ENCODE measurements around the gene PTPRD.
"Not testable (repeated sequence)": the region's sequence is repeated elsewhere in the genome, so short reads cannot be mapped to it uniquely, and the experiment has no call there.

PTPRD gene

DNA sequence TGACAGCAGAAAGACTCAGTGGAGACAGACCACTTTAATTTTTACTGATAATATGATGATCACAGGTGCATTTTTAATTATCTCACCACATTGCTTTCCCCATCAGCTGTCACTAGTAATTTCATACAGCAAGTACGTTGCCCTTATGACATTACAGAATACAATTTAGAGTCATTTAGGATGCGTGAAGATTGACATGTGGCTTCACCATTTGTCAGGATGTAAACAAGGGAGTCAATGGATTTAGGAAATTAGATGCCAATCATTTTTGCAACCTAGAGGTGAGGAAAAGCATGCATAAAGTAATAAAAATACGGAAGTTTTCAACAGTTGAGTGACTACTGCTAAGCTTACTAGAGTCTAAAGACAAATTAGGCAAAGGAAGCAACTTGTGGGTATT is 1129.6 kb downstream of the PTPRD start:
- H3K4me3 ChIP-seq: no peak overlapping the region
- H3K27ac ChIP-seq: no peak overlapping the region

DNA sequence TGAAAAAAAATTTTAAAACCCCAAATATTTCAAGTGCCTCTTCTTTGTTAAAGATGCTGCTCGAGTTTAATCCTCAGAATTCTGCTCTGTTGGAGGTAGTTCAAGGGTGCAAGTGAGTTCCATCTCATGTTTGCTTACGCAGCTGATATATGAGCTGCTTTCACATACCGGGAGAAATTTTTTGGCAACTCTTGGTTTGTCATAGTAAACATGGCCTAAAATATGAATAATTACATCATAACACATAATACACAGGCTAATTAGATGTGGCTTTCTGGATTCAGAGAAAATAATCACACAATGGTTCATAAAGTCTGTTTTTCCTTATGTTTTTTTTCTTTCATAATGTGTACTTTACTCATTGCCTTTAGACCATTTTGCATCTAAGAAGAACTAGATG is 1134.1 kb downstream of the PTPRD start:
- Histone ChIP-seq H3K27ac (no peak overlapping the region), H3K4me3 (no peak overlapping the region)

DNA sequence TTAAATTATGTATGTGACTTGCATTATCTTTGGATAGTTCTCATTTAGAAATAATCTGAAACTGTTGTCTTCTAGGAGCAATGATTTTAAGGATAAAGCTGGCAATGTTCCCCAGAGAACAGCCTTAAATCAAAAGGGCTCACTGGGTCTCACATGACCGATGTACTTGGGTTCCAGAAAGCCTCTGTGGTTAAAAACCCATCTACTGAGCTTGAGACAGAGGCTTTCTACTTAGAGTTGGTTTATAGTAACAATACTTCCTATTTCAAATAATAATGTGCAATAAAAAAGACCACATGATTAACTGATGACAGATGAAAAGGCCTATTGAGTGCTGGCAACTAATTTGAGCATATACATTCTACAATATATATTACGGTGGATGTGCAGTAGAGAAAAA is 1143.5 kb downstream of the PTPRD start:
- H3K27ac ChIP-seq: no peak overlapping the region

DNA sequence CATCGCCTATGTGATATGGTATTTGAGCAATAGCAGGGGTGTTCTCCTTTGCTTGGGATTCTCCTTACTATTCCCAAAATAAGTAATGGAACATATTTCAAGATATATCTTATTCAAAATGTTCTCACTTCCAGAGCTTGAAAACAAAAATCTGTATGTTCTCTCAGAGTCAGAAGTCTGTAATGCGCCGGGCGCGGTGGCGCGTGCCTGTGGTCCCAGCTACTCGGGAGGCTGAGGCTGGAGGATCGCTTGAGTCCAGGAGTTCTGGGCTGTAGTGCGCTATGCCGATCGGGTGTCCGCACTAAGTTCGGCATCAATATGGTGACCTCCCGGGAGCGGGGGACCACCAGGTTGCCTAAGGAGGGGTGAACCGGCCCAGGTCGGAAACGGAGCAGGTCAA is 1170.9 kb downstream of the PTPRD start:
- not testable (repeated sequence) for H3K4me3 ChIP-seq, H3K27ac ChIP-seq

More for the DNA sequence above, 1143.5 kb downstream of the PTPRD start:
- H3K4me3 ChIP-seq: no peak overlapping the region

DNA sequence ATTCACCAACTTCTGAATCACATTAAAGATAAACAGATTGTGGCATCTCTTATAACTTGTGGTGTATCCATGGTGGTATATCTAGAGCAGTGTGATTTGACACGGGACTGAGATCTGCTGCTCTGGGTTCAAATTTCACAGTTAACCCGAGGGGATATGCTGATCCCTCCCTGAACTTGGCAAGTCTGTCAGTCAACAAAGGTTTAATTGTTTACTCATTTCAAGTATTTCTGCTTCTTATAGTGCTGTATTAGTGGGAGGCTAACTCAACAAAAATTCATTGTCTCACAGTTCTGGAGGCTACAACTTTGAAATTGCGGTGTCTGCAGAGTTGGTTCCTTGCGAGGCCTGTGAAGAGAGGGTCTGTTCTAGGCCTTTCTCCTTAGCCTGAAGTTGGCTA is 1175.2 kb downstream of the PTPRD start:
- Histone ChIP-seq H3K27ac (no peak overlapping the region), H3K4me3 (no peak overlapping the region)

DNA sequence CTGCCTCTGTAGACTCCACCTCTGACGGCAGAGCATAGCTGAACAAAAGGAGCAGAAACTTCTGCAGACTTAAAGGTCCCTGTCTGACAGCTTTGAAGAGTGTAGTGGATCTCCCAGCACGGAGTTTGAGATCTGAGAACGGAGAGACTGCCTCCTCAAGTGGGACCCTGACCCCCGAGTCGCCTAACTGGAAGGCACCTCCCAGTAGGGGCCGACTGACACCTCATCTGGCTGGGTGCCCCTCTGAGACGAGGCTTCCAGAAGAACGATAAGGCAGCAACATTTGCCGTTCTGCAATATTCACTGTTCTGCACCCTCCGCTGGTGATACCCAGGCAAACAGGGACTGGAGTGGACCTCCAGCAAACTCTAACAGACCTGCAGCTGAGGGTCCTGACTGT is 1186.3 kb downstream of the PTPRD start:
- H3K4me3 ChIP-seq, H3K27ac ChIP-seq: not testable (repeated sequence)

DNA sequence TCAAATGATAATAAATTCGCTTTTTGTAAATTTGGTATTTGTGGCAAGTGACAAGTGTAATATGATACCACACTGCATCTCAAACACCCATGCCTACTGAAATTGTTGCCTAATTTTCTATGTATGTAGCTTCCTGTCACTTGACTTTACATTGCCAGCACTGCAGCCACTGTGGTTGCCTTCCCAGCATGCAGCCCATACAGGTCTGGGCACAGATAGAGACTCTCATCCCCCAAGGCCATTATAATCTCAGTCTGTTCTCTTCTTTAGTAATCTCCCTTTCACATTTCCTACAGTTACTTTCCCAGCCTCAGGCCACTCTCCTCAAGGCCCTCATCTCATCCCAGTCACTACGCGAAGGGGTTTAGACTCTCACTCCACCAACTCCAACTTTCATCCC is 1200.6 kb downstream of the PTPRD start:
- H3K4me3 ChIP-seq: no peak overlapping the region
- H3K27ac ChIP-seq: no peak overlapping the region

DNA sequence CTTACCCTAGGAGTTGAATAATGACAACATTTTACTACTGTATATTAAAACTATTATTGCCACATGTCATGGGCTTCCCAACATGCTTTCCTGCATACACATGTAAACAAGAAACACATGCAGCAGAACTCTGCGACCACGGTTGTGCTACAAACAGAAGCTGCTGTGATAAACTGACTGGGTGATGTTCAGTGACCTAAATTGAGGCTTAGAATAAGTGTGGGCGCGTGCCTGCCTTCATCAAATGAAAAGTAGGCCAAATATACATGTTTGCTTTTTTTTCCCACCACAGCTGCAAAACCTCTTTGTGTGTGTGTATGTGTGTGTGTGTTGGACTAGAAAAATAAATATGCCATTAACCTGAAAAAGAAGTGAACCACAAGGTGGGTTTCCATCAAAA is 1202.1 kb downstream of the PTPRD start:
- no peak overlapping the region for H3K27ac ChIP-seq
- no peak overlapping the region for H3K4me3 ChIP-seq

DNA sequence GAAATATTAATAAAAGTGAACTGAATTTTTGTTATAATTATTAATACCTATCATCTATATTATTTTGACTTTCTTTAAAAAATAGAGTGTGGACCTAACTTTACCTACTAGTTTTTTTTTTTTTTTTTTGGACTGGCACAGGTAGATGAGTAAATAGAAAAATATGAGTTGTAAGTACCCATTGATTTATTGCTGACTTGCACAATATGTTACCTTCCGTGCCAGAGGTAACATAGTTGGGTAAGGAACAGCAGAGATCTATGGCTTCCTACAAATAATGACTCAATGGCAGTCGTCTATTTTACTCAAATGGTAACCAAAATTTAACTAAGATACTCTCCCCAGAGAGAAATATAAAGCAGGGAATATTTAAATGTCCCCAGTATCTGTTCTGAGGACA is 1212.8 kb downstream of the PTPRD start:
- H3K4me3 ChIP-seq: no peak overlapping the region

DNA sequence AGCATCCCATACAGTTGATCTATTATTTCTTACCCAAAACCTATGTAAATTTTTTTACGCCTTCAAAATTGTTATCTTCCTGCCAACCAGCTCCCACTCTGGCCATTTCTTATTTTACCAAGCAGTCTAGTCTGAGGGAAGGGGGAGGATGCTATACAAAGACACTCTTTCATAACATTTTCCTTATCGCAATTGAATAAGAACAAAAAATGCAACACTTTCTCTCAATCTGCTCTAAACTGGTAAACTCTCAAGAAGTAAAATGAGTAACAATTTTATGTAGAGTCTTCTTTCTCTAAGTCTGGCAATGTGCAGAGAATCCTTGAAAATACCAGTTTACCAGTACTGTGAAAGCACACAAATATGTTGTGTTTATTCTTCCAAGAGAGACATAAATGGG is 1216.3 kb downstream of the PTPRD start:
- Histone ChIP-seq H3K27ac (no peak overlapping the region), H3K4me3 (no peak overlapping the region)

More for the DNA sequence above, 1212.8 kb downstream of the PTPRD start:
- H3K27ac ChIP-seq: no peak overlapping the region

DNA sequence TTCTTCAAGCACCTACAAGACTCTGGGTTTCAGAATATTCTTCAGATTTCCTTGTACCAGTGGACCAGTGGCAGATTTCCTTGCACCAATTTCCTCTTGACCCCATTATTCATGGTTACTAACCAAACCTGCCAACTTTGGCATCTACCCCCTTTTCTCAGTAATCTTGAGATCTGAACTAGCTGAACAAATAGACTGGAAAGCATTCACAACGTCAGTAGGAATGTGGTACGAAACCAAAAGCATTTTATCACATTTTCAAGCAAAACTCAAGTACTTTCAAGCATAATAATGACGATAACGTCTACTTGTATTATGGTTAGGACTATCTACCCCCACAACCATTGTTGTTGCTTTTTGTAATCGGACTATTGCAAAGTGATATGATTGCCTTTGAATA is 1217.3 kb downstream of the PTPRD start:
- H3K27ac ChIP-seq: no peak overlapping the region
- H3K4me3 ChIP-seq: no peak overlapping the region

DNA sequence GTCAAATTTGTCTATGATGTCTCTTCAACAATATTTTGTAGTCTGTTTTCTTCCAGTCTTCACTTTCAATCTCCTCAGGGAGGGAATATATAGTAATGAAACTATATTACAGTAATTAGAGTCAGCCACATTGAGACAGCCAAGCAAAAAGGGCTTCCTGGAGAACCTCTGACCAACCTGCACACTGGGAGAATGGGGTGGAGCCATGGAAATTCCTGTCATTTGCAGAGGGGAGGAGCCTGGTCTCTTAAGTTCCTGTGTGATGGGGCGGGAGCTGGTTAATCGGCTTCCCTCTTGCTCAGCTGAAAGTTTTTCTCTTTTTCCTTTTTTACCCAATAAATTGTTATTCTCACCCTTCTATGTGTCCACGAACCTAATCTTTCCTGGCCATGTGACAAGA is 1220.0 kb downstream of the PTPRD start:
- Histone ChIP-seq H3K27ac (no peak overlapping the region), H3K4me3 (no peak overlapping the region)

DNA sequence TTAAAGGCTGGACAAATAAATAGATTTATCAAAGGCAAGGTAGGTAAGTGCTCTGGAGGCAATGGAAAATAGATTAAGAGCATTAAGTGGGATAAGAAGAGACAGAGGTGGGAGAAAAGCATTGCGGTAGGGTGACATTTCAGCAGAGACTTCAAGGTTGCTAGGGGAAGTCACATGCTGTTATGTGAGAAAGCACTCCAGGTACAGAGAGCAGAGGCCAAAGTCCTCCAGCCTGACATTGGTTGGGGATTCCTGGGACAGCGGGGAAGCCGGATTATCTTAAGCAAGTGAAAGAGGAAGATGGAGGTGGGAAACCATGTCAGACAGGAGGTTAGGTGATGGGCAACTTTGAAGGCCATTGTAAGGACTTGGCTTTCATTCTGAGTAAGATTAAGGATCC is 1222.9 kb downstream of the PTPRD start:
- no peak overlapping the region for H3K27ac ChIP-seq
- no peak overlapping the region for H3K4me3 ChIP-seq

DNA sequence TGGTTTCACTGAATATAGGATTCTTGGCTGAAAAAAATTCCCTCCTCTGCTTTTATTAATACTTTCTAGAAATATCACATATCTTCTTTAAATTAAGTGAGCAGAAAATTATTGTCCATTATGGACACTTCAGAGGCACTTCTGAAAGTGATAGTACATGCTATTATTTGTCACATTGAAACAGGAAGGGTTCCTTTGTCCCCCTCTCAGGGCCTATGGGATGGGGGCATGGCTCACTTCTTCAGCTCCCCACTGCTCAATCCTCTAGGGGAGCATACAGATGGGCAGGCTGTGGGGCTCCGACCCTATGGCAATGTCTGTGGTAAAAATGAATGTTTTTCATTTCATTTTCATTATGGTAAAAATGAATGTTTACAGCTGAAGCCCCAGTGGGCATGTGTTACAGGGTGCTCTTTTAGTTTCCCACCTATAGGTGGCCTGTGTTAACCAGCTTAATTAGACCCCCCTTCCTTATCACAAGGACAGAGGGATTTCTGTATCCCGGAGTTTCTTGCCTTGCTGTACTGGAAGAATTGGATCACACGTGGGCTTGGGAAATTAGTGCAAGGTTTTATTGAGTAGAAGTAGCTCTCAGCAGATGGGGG is 1225.2 kb downstream of the PTPRD start:
- H3K27ac ChIP-seq: no peak overlapping the region
- no peak overlapping the region for H3K4me3 ChIP-seq

DNA sequence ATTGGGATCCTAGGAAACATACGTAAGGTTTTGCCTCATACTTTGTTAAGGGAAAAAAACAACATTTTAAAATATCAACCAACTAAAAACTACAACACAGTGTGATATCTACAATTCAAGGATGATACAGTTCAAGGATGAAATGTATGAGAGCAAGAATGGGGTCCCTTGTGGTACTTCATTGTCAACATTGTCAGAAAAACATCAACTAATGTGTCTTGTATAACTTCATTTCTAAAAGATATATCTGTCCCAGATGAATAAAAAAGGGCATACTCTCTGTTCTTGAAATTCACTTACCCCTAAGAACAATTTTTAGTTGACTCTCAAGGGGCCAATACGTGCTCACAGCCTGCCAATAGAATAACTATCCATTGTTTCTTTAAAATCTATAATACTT is 1250.5 kb downstream of the PTPRD start:
- no peak overlapping the region for H3K27ac ChIP-seq
- no peak overlapping the region for H3K4me3 ChIP-seq

DNA sequence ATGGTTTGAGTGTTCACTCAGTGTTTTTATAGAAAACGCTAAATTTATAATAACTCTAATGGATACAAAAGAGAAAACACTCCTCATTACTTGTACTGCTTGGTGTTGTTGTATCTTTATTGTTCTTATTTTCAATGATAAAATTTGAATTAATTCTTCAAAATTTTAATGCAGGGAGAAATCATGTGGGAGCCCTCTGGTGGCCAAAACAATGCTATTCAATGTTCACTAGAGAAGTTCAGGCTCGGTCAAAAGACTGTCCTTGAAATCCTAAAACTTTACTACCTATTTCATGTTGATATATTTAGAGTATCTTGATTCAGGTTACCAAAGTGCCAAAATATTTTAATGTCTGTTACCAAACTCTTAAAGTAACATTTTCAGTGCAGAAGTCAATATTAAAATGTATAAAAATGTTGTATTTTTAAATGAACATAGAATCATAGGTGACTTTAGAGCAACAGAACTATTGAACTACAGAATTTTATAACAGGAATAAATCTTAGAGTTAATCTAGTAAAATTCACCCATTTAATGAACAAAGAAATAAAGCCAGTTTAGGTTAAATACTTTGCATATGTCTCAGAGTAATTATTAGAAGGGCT is 1259.8 kb downstream of the PTPRD start:
- Histone ChIP-seq H3K4me3 (no peak overlapping the region), H3K27ac (no peak overlapping the region)

DNA sequence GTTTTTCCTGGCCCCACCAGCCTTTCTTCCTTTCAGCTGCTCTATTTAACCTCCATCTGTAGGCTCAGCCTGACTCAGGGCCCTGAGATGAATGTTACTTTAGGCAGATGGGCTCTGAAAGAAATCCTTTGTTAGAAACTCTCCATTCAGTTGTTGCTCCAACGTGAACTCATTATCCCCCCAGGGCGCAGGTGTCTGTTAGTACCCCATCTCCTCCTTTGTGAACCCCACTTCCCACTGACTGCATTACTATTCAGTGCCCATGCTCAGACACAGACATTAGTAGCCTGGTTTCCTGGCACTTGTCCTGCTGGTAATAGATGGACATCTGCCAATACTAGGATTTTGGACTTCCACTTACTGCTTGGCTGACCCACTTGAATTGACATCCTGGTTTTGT is 1271.6 kb downstream of the PTPRD start:
- Histone ChIP-seq H3K27ac (no peak overlapping the region), H3K4me3 (no peak overlapping the region)

DNA sequence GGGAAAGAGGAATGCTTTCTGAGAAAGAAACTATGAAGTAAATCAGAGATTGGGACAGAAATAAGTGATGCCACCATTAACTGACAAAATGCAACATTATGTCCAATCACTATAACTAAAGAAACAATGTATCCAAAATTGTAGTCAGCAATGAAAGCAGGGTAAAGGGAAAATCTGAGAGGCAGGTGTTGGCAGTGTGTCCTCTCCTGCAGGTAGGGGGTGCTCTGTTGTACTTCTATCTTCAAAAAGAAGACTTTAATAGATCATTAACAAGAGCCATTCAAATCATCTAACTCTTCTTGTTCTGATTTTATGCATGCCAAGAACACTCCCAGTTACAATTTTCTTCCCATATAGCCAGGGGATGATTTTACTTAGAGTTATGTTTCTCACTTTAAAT is 1275.7 kb downstream of the PTPRD start:
- H3K27ac ChIP-seq: no peak overlapping the region
- no peak overlapping the region for H3K4me3 ChIP-seq

DNA sequence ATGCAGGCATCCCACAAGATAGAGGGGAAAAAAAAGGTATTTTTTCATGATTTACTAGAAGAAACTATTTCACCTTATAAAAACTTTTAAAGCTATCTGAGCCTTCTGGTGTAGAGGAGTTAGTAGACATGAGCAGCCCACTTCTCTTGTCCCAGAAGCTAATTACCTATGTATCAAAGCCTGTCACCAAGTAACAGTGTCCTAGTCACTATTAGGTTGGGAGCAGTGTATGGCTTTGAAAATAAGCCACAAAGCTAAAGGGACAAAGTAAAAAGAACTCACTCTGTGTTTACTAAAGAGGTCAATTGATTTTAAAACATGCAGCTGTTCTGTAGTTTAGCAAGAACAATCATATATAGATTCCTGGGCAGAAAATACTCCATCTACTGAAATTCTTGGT is 1286.1 kb downstream of the PTPRD start:
- no peak overlapping the region for H3K27ac ChIP-seq

DNA sequence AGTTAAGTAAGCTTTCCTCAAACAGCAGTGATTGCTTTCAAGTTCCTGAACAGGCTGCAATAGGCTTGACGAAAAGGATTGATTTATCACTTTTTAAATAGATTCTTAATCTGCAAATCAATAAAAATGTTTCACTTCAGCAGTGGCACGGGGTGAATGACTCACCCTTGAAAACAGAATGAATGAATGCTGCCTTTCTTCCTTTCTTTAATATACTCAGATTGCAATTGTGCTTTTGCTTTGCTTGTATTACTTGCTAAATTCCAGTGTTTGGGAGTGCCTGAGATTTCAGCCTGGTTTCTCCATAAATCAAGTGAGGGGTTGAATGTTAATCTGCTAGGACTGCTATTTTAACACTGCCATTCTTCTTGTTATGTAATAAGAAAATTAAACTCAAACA is 1293.8 kb downstream of the PTPRD start:
- no peak overlapping the region for H3K4me3 ChIP-seq

More for the DNA sequence above, 1286.1 kb downstream of the PTPRD start:
- no peak overlapping the region for H3K4me3 ChIP-seq

DNA sequence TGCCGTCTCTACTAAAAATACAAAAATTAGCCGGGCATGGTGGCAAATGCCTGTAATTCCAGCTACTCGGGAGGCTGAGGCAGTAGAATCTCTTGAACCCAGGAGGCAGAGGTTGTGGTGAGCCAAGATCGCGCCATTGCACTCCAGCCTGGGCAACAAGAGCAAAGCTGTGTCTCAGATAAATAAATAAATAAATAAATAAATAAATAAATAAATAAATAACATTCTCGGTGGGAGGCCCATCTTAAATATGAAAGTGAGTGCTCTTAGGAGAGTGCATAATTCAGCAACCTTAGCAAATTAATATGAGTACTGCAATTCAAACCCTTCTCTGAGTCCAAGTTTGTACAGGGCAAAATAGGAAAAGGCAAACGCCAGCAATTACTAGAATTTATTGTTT is 1302.1 kb downstream of the PTPRD start:
- not testable (repeated sequence) for H3K4me3 ChIP-seq

More for the DNA sequence above, 1293.8 kb downstream of the PTPRD start:
- no peak overlapping the region for H3K27ac ChIP-seq

DNA sequence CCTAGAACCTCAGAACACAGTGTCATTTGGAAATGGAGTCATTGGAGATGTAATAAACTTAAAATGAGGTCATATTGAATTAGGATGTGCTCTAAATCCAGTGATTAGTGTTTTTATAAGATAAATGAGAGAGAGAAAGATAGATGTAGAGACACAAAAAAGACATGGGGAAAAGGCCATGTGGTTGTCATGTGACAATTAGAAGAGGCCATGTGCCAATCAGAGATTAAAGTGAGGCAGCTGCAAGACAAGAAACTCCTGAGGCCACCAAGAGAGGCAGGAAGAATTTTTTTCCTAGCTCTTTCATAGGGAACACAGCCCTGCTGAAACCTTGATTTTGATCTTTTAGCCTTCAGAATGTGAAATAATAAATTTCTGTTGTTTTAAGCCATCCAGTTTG is 1307.2 kb downstream of the PTPRD start:
- no peak overlapping the region for H3K4me3 ChIP-seq
- no peak overlapping the region for H3K27ac ChIP-seq

More for the DNA sequence above, 1302.1 kb downstream of the PTPRD start:
- not testable (repeated sequence) for H3K27ac ChIP-seq

Measured in skin epidermis (tissue), 12 donors.